H54 (cell line): Measurements from ENCODE around the gene LBX2.

ENCODE experiments used
- DNase-seq: peaks from one replicate; pipeline ENCODE4 v3.0.0; 2011; ENCODE audit warnings: low spot score, mixed read lengths; ENCODE audit not compliant: insufficient read length
- FAIRE-seq: peaks from 3 replicates; lab custom pipeline; 2011; peaks lifted over from hg19 to GRCh38; lab: Jason Lieb, UNC
- POLR2A ChIP-seq: IDR thresholded peaks from 2 replicates; pipeline ENCODE4 v1.6.1; 2011; ENCODE audit warnings: low read depth, mild to moderate bottlenecking, low read length

Gene LBX2

DNA sequence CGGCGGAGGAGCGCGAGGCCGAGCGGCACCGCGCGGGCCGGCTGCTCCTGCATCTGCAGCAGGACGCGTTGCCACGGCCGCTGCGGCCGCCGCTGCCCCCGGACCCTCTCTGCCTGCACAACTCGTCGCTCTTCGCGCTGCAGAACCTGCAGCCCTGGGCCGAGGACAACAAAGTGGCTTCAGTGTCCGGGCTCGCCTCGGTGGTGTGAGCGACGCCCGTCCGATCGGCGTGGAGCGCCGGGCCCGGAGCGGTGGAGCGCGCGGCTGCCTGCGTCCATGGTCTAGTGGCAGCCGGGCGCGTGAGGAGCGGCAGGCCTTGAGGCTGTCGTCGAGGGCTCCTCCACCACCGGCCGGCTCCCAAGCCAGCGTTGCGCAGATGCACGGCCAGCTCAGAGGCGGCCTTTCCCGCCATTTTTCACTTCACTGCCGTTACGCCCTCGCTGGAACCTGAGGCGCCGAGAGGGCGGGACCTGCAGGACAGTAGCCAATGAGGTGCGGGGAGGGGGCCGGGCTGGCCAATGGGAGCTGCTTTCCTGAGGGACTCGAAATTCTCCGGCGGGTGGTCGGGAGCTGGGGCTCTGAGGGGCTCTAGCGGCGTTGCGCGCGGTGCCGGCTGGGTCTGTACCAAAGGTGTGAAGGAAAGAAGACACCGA is 16.7 kb upstream of the LBX2 start:
- no peak for DNase-seq
- TF ChIP-seq POLR2A = no peak
- FAIRE-seq = no peak

DNA sequence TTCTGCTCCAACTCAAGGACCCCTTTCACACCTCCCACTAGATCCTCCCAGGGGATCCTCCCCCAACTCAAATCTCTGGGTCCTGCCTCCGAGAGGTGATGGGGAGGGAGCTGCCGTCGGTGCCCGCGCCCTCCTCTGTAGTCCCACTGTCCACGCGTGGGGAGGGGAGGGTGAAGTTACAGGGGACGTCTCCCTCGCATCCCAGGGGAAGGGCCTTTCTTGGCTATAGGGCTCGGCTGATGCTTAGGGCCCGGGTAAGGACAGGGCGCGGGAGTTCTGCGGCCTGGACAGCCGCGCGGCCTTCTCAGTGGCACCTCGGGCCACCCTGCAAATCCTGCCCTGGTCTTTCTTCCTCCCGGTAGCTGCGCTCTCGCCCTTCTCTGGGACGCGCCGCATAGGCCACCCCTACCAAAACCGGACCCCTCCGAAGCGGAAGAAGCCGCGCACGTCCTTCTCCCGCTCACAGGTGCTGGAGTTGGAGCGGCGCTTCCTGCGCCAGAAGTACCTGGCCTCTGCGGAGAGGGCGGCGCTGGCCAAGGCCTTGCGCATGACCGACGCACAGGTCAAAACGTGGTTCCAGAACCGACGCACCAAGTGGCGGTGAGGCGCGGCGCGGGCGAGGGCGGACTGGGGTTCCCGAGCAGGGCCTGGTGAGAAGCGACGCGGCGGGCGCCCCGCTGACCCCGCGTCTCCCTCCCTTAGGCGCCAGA is 16.0 kb upstream of the LBX2 start:
- TF ChIP-seq POLR2A = no peak
- FAIRE-seq (no peak), DNase-seq (no peak)

- peak; percentile 12; the same call in 1 of the 2 replicates for TF ChIP-seq POLR2A
- DNase-seq = no peak
- no peak for FAIRE-seq
Observed at GRCh38 chr2:74514368-74515270, 15.2 kb upstream of the LBX2 start, which contains the start of gene TLX2. TSS of gene TLX2 (plus strand) at chr2:74514450. CDS start at chr2:74514807, 357 bp downstream.

GRCh38 chr2:74513605-74514367 is 14.4 kb upstream of the LBX2 start:
- TF ChIP-seq POLR2A = no peak
- no peak for FAIRE-seq
- no peak for DNase-seq

DNA sequence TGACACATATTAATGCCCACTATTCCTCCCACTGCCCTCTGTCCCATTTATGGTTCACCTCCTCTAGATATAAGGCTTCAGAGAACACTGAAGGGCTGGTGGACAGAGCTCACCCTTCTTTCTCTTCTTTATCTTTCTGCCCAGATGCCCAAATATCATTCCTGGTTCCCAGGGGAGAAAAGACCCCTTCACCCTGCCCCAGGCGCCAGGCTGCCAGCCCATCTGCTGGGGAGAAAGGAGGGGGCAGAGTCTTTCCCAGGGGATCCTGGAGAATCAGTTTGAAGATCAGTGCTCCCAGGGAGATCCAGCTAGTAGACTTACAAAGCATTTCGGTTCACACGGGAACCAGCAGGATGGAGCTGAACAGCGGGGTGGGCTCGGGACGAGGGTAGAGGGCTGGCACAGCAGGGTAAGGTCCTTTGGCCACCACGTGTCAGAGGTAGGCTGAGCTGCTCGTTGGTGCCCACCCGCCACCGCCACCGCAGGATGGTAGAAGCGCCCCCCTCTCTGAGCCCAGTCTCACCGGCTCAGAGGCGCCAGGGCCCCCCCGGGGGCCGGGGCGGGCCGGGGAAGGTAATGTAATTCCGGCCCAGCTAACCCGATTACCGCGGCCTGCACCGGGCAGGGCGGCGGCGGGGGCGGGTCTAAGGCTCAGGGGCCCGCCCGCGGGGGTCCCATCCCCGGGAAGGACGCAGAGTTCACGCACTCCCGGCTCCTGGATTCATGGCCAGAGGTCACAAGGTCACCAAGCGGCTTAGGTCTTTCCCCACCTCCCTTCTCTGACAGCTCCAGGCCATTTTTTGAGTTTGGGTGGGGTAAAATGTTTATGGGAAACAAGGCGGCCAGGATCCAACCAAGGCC is 13.6 kb upstream of the LBX2 start:
- no peak for TF ChIP-seq POLR2A
- DNase-seq (no peak), FAIRE-seq (no peak)

- FAIRE-seq (no peak), DNase-seq (no peak)
- TF ChIP-seq POLR2A = no peak
Observed at GRCh38 chr2:74511104-74511989, 11.9 kb upstream of the LBX2 start.

DNA sequence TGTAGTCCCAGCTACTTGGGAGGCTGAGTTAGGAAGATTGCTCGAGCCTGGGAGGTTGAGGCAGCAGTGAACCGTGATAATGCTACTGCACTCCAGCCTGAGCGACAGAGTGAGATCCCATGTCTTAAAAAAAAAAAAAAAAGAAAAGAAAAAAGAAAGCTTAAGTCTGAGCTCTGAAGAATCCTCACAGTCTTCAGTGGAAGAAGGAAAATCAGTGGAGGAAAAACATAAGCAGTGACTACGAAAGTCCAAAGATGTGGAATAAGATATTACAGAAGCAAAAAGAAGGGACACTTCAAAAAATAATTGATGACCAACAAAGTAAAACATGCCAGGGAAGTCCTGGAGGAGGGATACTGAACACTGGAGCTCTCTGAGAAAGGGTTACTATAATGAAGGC is 10.9 kb upstream of the LBX2 start:
- DNase-seq = no peak
- TF ChIP-seq POLR2A = no peak
- no peak for FAIRE-seq

- TF ChIP-seq POLR2A = no peak
- DNase-seq = no peak
- no peak for FAIRE-seq
Observed at GRCh38 chr2:74507926-74508520, 8.6 kb upstream of the LBX2 start.

- peak; percentile 71 for FAIRE-seq
- peak; percentile 56 for TF ChIP-seq POLR2A
- peak; percentile 97 for DNase-seq
Observed at GRCh38 chr2:74507145-74507925, 7.9 kb upstream of the LBX2 start, which contains the start of gene PCGF1. TSS of gene PCGF1 (minus strand) at chr2:74507695. CDS start at chr2:74507668, 27 bp downstream.

GRCh38 chr2:74505448-74506246 is 6.2 kb upstream of the LBX2 start:
- no peak for TF ChIP-seq POLR2A
- FAIRE-seq (no peak), DNase-seq (no peak)
